ENCODE results near the gene BSG. TPM values are rescaled to one million over a fixed set of nuclear protein-coding genes. Genes with fewer than 3 reads are reported as not detected.

Gene BSG
- total and polyA plus RNA-seq, 9 of the 15 experiments (the other 6 are each of a cell fraction or from before 2014, with no cell fraction given), result 4.6 to 495 (median 187) TPM

- TF ChIP-seq YY1 (IDR thresholded peaks at IDR 0.05; ENCODE audit: borderline replicate concordance in 1 of 3, control insufficient read depth in 1 of 3, extremely low read depth in 1 of 3, insufficient read depth in 3 of 3, insufficient read length in 1 of 3, insufficient replicate concordance in 2 of 3, low read depth in 1 of 3, low read length in 2 of 3) (peak in 1 of 3 experiments; percentile 17), FOXP4 (CRISPR knock-in tag; IDR thresholded peaks at IDR 0.05; ENCODE audit: borderline replicate concordance) (0 out of 2 replicates have a peak, but pooled peaks have one; percentile 14), NONO (IDR thresholded peaks at IDR 0.05; ENCODE audit: low read depth in 2 of 2, low read length in 1 of 2) (no peak), FIP1L1 (IDR thresholded peaks at IDR 0.05; ENCODE audit: low read depth, low read length, poor library complexity, severe bottlenecking) (no peak), LCOR (CRISPR knock-in tag; IDR thresholded peaks at IDR 0.05) (peak; percentile 79), SMAD4 (CRISPR knock-in tag; conservative IDR thresholded peaks at IDR 0.05) (0 out of 2 replicates have a peak, but pooled peaks have one; percentile 47), KDM1A (IDR thresholded peaks at IDR 0.05) (peak in 1 of 2 experiments; percentile 38; a peak in 1 of 4 replicates), ZNF398 (CRISPR knock-in tag; IDR thresholded peaks at IDR 0.05) (0 out of 2 replicates have a peak, but pooled peaks have one; percentile 57), SIN3B (IDR thresholded peaks at IDR 0.05; ENCODE audit: low read depth) (no peak), TARDBP (IDR thresholded peaks at IDR 0.05) (no peak), HNRNPL (IDR thresholded peaks at IDR 0.05; ENCODE audit: low read depth, low read length) (no peak), TEAD4 (IDR thresholded peaks at IDR 0.05; ENCODE audit: low read length) (no peak), TEAD4 (CRISPR knock-in tag; IDR thresholded peaks at IDR 0.05; ENCODE audit: borderline replicate concordance) (no peak), ARID2 (IDR thresholded peaks at IDR 0.05) (no peak), ZSCAN32 (CRISPR knock-in tag; IDR thresholded peaks at IDR 0.05) (no peak), FOXM1 (IDR thresholded peaks at IDR 0.05; ENCODE audit: low read depth) (peak; percentile 91), FOXM1 (CRISPR knock-in tag; IDR thresholded peaks at IDR 0.05; ENCODE audit: low read depth) (no peak)
Observed at GRCh38 chr19:597406-598315, 25.3 kb downstream of the BSG start (continued).
